Lung (tissue), 12 donors: Measurements from ENCODE around the gene MRPL52. TPM values are rescaled to one million over a fixed set of nuclear protein-coding genes. Genes with fewer than 3 reads are reported as not detected.
A peak's percentile ranks its signal among the peaks of the same experiment; 100 is the strongest.

Experiments
- ATAC-seq: fragments of 200-7000 bp; cut with Tn5 transposase; one replicate; pipeline ENCODE4 v1.9.1; 2020; ENCODE audit warnings: moderate number of reproducible peaks; ENCODE audit not compliant: insufficient read depth, low FRiP score
- DNase-seq, 3 donors: peaks; one replicate each; pipeline ENCODE4 v3.0.0-alpha.2; 2013 to 2017
- H3K27ac ChIP-seq, 2 donors: one replicate each; pipeline ENCODE4 v1.5.1; 2013; ENCODE audit warnings: mild to moderate bottlenecking in 2 of 2, moderate library complexity in 2 of 2, control low read depth in 1 of 2, inconsistent platforms in 1 of 2, low read depth in 1 of 2, low read length in 1 of 2
- H3K27me3 ChIP-seq, 3 donors: one replicate each; pipeline ENCODE4 v1.5.1; 2013; ENCODE audit warnings: low read length in 2 of 3; ENCODE audit not compliant: control insufficient read depth in 3 of 3, insufficient read depth in 3 of 3
- H3K36me3 ChIP-seq, 4 donors: one replicate each; pipeline ENCODE4 v1.5.1; 2013; ENCODE audit warnings: low read length in 4 of 4, mild to moderate bottlenecking in 1 of 4, moderate library complexity in 1 of 4; ENCODE audit not compliant: control insufficient read depth in 4 of 4, insufficient read depth in 4 of 4
- H3K4me1 ChIP-seq, 5 donors: one replicate each; pipeline ENCODE4 v1.5.1; 2013; ENCODE audit warnings: low read length in 5 of 5, mild to moderate bottlenecking in 2 of 5, moderate library complexity in 1 of 5; ENCODE audit not compliant: control insufficient read depth in 5 of 5, insufficient read depth in 5 of 5
- H3K4me3 ChIP-seq: one replicate; pipeline ENCODE4 v1.5.1; 2013; ENCODE audit warnings: mild to moderate bottlenecking, control low read depth, moderate library complexity
- H3K9ac ChIP-seq, 2 donors: one replicate each; pipeline ENCODE4 v1.5.1; 2013; ENCODE audit warnings: low read length in 2 of 2, control low read depth in 1 of 2; ENCODE audit not compliant: insufficient read depth in 1 of 2
- H3K9me3 ChIP-seq, 4 donors: one replicate each; pipeline ENCODE4 v1.5.1; 2013; ENCODE audit warnings: low read length in 3 of 4, mild to moderate bottlenecking in 1 of 4, moderate library complexity in 1 of 4; ENCODE audit not compliant: control insufficient read depth in 4 of 4, insufficient read depth in 3 of 4
- WGBS, 2 donors: extraction: QIAGEN DNeasy Blood & Tissue Kit; methylation state at CpG; one replicate each; pipeline ENCODE4 v1.1.7; 2013; 5-methylcytosine and 5-hydroxymethylcytosine counted together
- polyA plus RNA-seq, 2 donors: library from polyadenylated mRNA; stranded (reverse); fragments of 200-250 nt; gene quantifications; one replicate each; pipeline ENCODE4 v1.2.1, GENCODE V29; 2013
- total RNA-seq, 2 donors: library from RNA; depleted of rRNA in 1 of 2; stranded (reverse); fragments of >200 nt in 1 of 2; gene quantifications; one replicate each; pipeline ENCODE4 v1.2.1, GENCODE V29; 2014 to 2021
- TF ChIP-seq, protein P1 (sequence below): IDR thresholded peaks from 2 replicates; pipeline ENCODE4 v1.5.1; 2012; ENCODE audit warnings: mild to moderate bottlenecking; ENCODE audit errors: control extremely low read depth, extremely low read depth
- donor health status: control.
- donor health status: control.
- donor health status: Bipolar disorder and iron deficiency.
- donor health status: healthy.
- donor health status: DM: yes; HTN: yes; CAD: no.

The MRPL52 gene
- total and polyA plus RNA-seq, 4 donors = 27.5 to 239 (median 103) TPM

DNA sequence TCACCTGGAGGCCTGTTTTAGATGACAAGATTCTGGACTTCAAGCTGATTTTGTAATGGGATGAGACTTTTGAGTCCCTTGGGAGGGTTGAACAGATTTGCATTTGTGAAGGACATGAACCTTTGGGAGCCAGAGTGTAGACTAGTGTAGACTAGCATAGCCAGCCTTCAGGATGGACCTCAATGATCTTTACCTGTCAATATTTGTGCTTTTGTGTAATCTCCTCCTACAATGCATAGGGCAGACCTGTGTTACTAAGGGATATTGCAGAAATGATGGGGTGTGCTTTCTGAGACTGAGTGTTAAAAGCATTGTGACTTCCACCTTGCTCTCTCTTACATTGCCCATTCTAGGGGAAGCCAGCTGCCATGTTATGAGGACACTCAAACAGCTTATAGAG lies 32.0 kb downstream of the MRPL52 start:
- H3K4me3 ChIP-seq = no peak overlapping the region
- H3K36me3 ChIP-seq = no peaks in the 10 kb centered on the region
- peaks cover 0 to 2% (median 0%) of the 10 kb centered on the region in 5 donors for H3K4me1 ChIP-seq
- H3K27me3 ChIP-seq = no peaks in the 10 kb centered on the region
- H3K9ac ChIP-seq = no peak overlapping the region
- ATAC-seq (no peak), DNase-seq (no peak)
- TF ChIP-seq, protein P1, sequence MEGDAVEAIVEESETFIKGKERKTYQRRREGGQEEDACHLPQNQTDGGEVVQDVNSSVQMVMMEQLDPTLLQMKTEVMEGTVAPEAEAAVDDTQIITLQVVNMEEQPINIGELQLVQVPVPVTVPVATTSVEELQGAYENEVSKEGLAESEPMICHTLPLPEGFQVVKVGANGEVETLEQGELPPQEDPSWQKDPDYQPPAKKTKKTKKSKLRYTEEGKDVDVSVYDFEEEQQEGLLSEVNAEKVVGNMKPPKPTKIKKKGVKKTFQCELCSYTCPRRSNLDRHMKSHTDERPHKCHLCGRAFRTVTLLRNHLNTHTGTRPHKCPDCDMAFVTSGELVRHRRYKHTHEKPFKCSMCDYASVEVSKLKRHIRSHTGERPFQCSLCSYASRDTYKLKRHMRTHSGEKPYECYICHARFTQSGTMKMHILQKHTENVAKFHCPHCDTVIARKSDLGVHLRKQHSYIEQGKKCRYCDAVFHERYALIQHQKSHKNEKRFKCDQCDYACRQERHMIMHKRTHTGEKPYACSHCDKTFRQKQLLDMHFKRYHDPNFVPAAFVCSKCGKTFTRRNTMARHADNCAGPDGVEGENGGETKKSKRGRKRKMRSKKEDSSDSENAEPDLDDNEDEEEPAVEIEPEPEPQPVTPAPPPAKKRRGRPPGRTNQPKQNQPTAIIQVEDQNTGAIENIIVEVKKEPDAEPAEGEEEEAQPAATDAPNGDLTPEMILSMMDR = no peak
- H3K9me3 ChIP-seq = peaks cover 0 to 3% (median 0%) of the 10 kb centered on the region in 4 donors
- no peak overlapping the region for H3K27ac ChIP-seq

DNA sequence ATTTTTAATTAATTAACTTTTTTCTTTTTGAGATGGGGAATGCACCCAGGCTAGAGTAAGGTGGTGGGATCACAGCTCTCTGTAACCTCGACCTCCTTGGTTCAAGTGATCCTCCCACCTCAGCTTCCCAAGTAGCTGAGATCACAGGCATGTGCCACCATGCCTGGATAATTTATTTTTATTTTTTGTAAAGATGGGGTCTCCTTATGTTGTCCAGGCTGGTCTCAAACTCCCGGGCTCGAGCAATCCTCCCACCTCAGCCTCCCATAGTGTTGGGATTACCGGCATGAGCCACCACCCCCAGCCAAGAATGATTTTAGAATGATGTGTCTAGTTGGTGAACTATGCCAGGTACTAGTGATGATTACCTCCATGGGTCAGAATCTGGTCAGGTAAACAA lies 35.3 kb downstream of the MRPL52 start:
- Histone ChIP-seq H3K9ac (no peak overlapping the region), H3K27me3 (no peaks in the 10 kb centered on the region), H3K9me3 (no peaks in the 10 kb centered on the region), H3K36me3 (no peaks in the 10 kb centered on the region), H3K4me3 (no peak overlapping the region), H3K27ac (no peak overlapping the region), H3K4me1 (peaks cover 0 to 2% (median 0%) of the 10 kb centered on the region in 5 donors)
- TF ChIP-seq, protein P1 = no peak
- 85 to 92% methylated on average over 4 of the region's 4 CpGs for WGBS, 2 donors
- no peak for DNase-seq
- ATAC-seq = no peak

DNA sequence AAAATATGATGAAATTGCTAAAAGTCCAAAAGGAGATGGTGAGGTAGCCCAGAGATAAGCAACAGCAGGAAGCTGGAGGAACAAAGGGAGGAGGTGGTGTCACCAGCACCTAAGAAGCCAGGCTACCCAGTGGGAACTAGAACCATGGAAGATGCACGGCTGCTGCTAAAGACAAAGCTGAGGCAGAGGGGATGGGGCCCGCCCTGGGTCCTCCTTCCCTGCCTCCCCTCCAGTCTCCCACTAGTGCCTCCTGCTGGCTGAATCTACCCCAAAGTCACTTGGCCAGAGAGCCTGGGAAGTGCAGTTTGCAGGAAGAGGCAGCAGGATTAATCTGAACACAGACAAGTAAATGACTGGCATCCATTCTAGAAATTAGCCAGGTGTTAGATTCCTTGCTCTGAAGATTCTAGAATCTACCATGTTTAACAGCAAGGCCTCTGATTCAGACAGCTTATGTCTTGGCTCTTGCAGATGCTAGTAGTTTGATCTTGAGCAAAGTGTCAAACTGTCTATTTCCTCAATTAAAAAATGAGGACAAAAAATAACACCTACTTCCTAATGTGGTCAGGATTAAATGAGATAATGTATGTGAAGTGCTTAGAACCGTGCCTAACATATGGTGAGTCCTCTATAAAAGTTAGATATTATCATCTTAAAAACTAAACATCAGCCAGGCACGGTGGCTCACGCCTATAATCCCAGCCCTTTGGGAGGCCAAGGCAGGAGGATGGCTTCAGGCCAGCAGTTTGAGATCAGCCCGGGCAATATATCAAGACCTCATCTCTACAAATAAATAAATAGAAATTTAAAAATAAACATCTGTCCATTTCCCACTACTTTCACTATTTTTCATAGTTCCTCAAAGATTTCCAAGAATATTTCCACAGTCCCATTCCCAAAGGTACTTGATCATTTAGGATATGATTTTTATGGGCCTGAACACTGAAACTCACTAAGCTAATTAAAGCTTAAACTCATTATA lies 36.0 kb downstream of the MRPL52 start:
- Histone ChIP-seq H3K4me1 (peaks cover 0 to 4% (median 1%) of the 10 kb centered on the region in 5 donors), H3K4me3 (no peak overlapping the region), H3K9ac (peak overlapping the region in 1 of 2 donors; percentile 27), H3K27ac (no peak overlapping the region), H3K9me3 (no peaks in the 10 kb centered on the region), H3K27me3 (no peaks in the 10 kb centered on the region), H3K36me3 (no peaks in the 10 kb centered on the region)
- no peak for ATAC-seq
- TF ChIP-seq, protein P1 = no peak
- WGBS, 2 donors = 64 to 70% methylated on average over 6 of the region's 6 CpGs
- no peak for DNase-seq
